ENCODE results near the gene BBX.

The BBX gene

GRCh38 chr3:107522510-107523288 is at the start of gene BBX:
Gene BBX (plus strand): TSS chr3:107522962. CDS start chr3:107710461, 187,499 bp downstream.
- TF ChIP-seq GATA1 (IDR thresholded peaks at IDR 0.05; ENCODE audit: low read depth, low read length), result no peak
- TF ChIP-seq POLR2A (IDR thresholded peaks at IDR 0.05; ENCODE audit: low read length), result peak; percentile 87
- DNase-seq, result peak; percentile 97

- TF ChIP-seq GATA1 (IDR thresholded peaks at IDR 0.05; ENCODE audit: low read depth, low read length) (no peak), POLR2A (IDR thresholded peaks at IDR 0.05; ENCODE audit: low read length) (no peak)
- DNase-seq, result no peak
Observed at GRCh38 chr3:107476462-107476861, 46.3 kb upstream of the BBX start.

- no peak for TF ChIP-seq POLR2A (IDR thresholded peaks at IDR 0.05; ENCODE audit: low read length)
- TF ChIP-seq GATA1 (IDR thresholded peaks at IDR 0.05; ENCODE audit: low read depth, low read length), result no peak
- no peak for DNase-seq
Observed at GRCh38 chr3:107487490-107487889, 35.3 kb upstream of the BBX start.

GRCh38 chr3:107488942-107489341 is 33.8 kb upstream of the BBX start:
- TF ChIP-seq POLR2A (IDR thresholded peaks at IDR 0.05; ENCODE audit: low read length) (no peak), GATA1 (IDR thresholded peaks at IDR 0.05; ENCODE audit: low read depth, low read length) (no peak)
- no peak for DNase-seq

DNA sequence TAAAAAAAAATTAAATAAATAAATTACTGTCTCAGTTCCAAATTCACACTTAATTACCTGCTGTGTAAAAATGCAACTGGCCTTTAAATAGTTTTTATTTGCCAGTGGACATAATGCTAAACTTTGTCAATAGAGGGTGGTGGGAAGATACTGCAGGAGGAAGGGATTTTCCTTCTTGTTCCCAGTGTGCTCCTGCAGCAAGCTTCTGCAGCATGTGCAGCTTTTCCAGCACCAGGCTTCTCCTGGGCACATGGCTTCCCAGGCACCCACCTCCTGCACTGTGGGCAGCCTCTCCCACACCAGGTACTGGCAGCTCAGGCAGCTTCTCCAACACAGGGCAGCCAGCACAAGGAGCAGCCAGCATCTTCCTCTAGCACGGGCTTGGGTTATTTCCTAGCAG is 29.6 kb upstream of the BBX start:
- TF ChIP-seq POLR2A (IDR thresholded peaks at IDR 0.05; ENCODE audit: low read length), result no peak
- no peak for TF ChIP-seq GATA1 (IDR thresholded peaks at IDR 0.05; ENCODE audit: low read depth, low read length)
- DNase-seq, result no peak

DNA sequence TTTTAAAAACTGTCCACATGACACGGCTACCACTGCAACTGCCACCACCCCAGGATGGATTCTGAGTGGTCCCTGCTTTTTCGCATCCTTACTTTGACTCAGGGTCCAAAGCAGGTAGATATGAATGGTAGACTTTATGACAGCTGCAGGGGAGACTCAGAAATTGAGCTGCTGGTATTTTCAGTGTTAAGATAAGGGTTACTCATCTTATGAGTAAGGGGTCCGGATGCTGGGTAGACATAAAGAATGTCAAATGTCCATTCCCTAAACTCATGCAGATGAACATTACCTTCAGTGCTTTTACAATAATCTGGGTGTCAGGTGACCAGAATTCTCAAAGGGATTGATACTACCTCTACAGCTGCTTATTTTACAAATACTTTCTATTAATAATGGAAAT is 25.9 kb upstream of the BBX start:
- TF ChIP-seq POLR2A (IDR thresholded peaks at IDR 0.05; ENCODE audit: low read length) (no peak), GATA1 (IDR thresholded peaks at IDR 0.05; ENCODE audit: low read depth, low read length) (no peak)
- DNase-seq, result no peak

DNA sequence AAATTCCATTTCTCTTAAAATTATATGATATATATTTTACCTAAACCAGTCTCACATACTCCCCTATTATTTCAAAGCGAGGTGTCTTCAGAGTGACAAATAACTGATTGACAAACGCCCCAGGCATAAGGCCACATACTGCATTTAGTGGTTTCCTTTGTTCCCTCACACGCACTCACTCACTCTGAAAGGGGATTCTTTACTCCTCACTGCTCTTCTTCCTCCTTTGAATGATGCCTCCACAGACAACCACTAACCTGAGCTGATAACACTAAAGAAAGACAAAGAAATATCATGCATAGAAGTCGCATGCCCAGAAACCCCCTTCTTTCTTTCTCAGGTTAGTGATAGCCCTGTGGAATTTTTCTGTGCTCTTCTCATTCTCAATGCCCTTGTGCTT is 24.1 kb upstream of the BBX start:
- TF ChIP-seq POLR2A (IDR thresholded peaks at IDR 0.05; ENCODE audit: low read length) (no peak), GATA1 (IDR thresholded peaks at IDR 0.05; ENCODE audit: low read depth, low read length) (no peak)
- no peak for DNase-seq

DNA sequence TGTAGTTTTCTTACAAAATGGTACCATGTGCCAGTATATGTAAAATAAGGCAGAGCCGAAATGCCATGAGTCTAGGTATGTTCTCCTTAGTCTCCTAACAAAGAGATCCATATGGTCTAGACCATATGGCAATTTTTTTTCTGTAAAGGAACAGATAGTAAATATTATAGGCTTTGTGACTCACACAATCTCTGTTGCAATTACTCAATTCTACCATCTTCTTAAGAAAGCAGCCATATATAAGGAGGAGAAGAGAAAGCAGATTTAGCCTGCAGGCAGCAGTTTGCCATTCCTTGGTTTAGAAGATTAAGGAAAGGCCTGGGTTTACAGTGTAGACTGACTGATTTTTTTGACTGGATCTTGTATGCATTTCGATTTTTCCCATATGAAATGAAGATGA is 16.3 kb upstream of the BBX start:
- DNase-seq, result no peak

DNA sequence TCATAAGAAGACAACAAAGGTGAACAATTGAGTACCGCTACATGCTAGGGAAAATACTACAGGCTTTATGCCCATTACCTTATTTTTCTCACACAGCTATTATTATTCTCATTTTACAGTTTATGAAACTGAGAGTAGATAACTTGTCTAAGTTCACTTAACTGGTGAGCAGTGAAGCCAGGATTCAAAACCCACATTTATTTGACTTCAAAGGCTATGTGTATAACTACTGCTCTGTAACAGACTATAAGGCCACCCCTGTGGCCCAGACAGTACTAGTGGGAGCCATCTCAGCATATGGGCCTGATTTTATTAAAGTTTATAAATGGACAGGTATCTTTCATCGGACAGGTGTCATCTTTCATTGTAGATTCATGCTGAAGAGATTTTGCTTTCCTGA is 14.4 kb upstream of the BBX start:
- TF ChIP-seq POLR2A (IDR thresholded peaks at IDR 0.05; ENCODE audit: low read length) (no peak), GATA1 (IDR thresholded peaks at IDR 0.05; ENCODE audit: low read depth, low read length) (no peak)
- no peak for DNase-seq

More for the DNA sequence above, 16.3 kb upstream of the BBX start:
- TF ChIP-seq GATA1 (IDR thresholded peaks at IDR 0.05; ENCODE audit: low read depth, low read length), result no peak

DNA sequence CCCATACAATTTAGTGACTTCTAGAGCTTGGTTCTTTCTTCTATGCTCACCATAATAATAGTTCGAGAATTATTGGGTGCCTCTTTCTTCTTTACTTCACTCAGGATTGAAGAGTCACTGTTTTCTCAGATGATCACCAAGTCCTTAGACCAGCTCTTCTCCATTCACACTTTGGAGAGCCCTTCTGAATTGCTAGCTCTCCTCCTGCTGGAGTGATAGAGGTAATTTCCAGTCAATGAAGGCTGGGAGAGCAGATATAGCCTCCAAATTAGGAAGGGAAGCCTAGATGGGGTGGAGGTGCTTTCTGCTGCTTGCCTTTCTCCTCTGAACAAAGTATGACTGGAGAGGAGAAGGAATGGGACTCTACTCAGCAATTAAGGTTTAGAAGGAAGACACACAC is 10.7 kb upstream of the BBX start:
- TF ChIP-seq GATA1 (IDR thresholded peaks at IDR 0.05; ENCODE audit: low read depth, low read length), result no peak
- no peak for TF ChIP-seq POLR2A (IDR thresholded peaks at IDR 0.05; ENCODE audit: low read length)
- no peak for DNase-seq

DNA sequence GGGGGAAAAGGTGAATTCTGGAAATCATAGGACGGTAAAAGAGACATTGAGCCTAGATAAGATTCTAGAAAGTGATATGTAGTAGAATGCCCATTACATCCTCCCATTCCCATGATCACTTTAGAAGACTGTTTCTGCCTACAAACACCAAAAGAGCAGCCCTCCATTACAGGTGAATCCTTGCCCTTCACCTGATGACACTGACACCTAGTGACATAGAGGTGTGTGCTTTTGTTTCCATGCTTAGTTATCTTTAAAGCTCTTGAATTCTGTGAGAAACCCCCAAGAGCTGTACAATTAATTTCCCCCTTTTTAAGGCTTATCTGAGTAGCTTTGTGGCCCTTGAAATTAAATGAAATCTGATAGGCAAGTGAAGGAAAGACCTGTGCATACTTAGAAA is 8.3 kb upstream of the BBX start:
- DNase-seq, result no peak
- no peak for TF ChIP-seq POLR2A (IDR thresholded peaks at IDR 0.05; ENCODE audit: low read length)
- TF ChIP-seq GATA1 (IDR thresholded peaks at IDR 0.05; ENCODE audit: low read depth, low read length), result no peak

- TF ChIP-seq GATA1 (IDR thresholded peaks at IDR 0.05; ENCODE audit: low read depth, low read length) (no peak), POLR2A (IDR thresholded peaks at IDR 0.05; ENCODE audit: low read length) (no peak)
- no peak for DNase-seq
Observed at GRCh38 chr3:107516475-107516874, 6.3 kb upstream of the BBX start.

- TF ChIP-seq GATA1 (IDR thresholded peaks at IDR 0.05; ENCODE audit: low read depth, low read length) (no peak), POLR2A (IDR thresholded peaks at IDR 0.05; ENCODE audit: low read length) (no peak)
- no peak for DNase-seq
Observed at GRCh38 chr3:107520535-107520934, 2.2 kb upstream of the BBX start.

- TF ChIP-seq POLR2A (IDR thresholded peaks at IDR 0.05; ENCODE audit: low read length) (no peak), GATA1 (IDR thresholded peaks at IDR 0.05; ENCODE audit: low read depth, low read length) (no peak)
Observed at GRCh38 chr3:107521469-107522059, 1.2 kb upstream of the BBX start.

GRCh38 chr3:107523289-107523538 is 452 bp downstream of the BBX start:
- TF ChIP-seq POLR2A (IDR thresholded peaks at IDR 0.05; ENCODE audit: low read length), result no peak
- TF ChIP-seq GATA1 (IDR thresholded peaks at IDR 0.05; ENCODE audit: low read depth, low read length), result no peak
- peak in 1 of 2 experiments; percentile 69 for DNase-seq

More at GRCh38 chr3:107521469-107522059, 1.2 kb upstream of the BBX start:
- DNase-seq, result no peak
